Ureter (tissue), 1 donor: ENCODE results near the gene PPP3CA. TPM values are rescaled to one million over a fixed set of nuclear protein-coding genes. Genes with fewer than 3 reads are reported as not detected.
A peak's percentile ranks its signal among the peaks of the same experiment; 100 is the strongest.
"Not testable (repeated sequence)": the region's sequence is repeated elsewhere in the genome, so short reads cannot be mapped to it uniquely, and the experiment has no call there.

Experiments
- DNase-seq: peaks from one replicate; pipeline ENCODE4 v3.0.0-alpha.2; 2020; ENCODE audit warnings: low spot score
- total RNA-seq: library from RNA; stranded (reverse); gene quantifications from one replicate; pipeline ENCODE4 v1.2.4, GENCODE V29; 2023
- donor health status: DM: yes; HTN: yes; CAD: no.

PPP3CA gene
- total RNA-seq, 1 donor from 2014 or later = 36.2 TPM

- peak; percentile 58 for DNase-seq
Observed at GRCh38 chr4:101102114-101102742, 245.1 kb downstream of the PPP3CA start.

GRCh38 chr4:101101072-101101471 is 246.3 kb downstream of the PPP3CA start:
- no peak for DNase-seq

- DNase-seq = no peak
Observed at GRCh38 chr4:101098666-101099400, 248.5 kb downstream of the PPP3CA start.

- not testable (repeated sequence) for DNase-seq
Observed at GRCh38 chr4:101092609-101093008, 254.7 kb downstream of the PPP3CA start.

GRCh38 chr4:101089168-101089567 is 258.2 kb downstream of the PPP3CA start:
- no peak for DNase-seq

GRCh38 chr4:101086801-101087586 is 260.3 kb downstream of the PPP3CA start:
- no peak for DNase-seq

DNA sequence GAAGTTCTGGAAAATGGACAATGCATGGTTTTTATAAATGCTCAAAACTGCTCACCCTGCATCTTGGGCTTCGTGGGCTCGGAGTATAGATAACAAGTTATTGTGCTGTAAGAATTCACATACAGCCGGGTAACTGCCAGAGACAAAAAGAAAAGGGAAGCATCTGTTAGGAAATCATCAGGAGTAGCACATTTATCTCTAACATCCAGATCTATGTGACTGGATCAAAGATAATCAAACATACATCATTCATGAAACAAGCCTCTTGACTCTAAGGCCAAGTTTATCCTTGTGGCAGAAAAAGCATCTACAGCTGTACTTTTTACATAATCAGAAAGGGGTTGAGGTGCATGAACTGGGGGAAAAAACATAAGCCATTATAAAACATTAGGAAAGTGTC is 264.2 kb downstream of the PPP3CA start:
- DNase-seq = no peak

DNA sequence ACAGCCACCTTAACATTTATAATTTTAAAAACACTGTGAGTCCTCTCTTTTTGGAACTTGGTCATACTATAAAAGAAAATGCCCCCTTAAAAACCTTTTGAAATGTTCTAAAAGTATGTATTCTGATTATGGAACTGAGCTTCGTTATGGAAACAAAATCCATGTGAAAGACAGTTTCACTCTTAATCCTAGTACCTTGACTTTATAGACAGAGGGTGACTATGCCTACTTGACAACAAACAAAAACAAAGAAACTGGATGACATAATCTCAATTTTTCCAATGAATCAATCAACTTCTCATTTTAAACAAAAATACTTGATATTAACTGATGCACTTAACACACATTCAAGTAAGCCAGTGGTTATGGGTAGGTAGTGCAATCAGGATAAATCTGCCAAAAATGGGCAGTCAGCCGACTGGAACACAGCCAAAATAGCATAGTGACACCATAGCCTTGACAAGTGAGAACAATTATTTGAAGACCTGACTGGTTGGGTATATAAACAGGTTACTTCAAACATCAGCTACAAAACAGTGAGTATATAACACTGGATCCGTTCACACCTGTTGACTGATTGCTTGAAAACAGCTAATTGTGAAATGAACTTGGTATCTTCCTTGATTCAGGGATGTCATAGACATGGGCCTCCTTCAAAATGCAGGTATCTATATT is 265.5 kb downstream of the PPP3CA start:
- no peak for DNase-seq

DNA sequence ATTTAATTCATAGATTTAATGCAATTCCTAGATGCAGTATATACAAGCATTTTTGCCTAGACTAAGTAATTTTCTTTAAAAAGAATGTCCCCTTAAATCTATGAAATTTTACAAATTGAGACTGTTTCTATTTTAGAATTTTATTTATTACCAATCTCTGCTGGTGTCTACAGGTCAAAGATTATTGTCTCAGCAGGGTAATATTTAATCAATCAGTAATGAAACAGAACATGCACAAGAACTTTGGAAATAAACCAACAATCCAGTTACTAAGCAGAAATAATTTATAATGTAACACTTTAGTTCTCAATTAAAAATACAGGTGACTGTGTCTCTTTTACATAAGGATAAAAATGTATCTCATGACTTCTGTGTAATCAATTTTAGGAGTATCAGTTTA is 266.2 kb downstream of the PPP3CA start:
- no peak for DNase-seq

DNA sequence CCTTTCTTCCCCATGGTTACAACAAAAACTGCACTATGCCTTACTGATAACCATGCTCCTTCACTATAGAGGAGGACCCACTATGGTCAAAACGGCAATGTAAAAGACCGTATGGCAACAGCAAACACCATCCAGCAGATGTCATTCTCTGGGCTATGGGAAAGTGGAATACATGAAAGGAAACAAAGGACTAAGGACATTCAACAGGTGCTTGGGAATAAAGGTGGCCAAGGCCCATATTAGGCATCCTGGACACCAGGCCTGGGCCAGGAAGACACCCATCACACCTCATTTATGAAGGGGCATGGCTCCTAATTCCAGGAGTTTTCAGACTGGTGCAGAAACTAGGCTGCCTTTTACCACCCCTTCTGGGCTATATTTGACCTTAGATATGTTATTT is 268.4 kb downstream of the PPP3CA start:
- DNase-seq = no peak

DNA sequence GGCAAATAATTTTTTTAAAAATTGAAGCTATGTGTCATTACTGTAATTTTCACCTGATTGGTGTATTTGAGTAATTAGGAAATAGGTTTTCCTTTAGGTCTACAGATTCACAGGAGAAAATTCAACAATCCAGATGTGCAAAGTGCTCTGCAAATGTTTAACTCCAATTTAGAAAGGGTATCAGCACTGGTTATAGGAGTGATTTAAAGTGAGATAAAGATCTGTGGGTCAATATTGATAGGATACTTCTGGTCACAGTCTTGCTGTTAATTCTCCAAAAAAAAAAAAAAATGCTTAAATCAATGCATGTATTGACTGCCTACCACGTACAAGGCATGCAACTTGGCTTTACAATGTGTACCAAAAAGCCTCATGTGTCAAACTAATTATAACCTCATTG is 271.3 kb downstream of the PPP3CA start:
- no peak for DNase-seq

GRCh38 chr4:101075536-101075935 is 271.8 kb downstream of the PPP3CA start:
- DNase-seq = no peak

DNA sequence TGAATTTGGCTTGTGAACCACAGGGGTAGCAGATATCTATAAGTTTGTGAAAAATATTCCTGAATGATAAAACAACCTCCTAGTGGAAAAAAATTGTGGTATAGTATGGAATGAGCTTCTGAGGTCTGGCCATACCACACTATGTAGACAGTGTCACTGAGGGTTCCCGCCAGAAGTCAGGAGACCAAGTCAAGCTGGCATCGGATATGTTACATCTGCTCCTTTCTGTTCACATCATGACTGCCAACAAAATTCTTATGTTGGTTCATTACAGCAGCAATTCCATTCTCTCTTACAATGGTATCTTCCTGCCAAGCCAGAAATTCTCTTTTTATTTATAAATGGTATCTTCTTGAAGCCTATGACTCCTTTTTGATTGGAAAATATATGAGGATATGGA is 273.0 kb downstream of the PPP3CA start:
- DNase-seq = no peak

GRCh38 chr4:101071241-101071640 is 276.1 kb downstream of the PPP3CA start:
- DNase-seq = no peak

DNA sequence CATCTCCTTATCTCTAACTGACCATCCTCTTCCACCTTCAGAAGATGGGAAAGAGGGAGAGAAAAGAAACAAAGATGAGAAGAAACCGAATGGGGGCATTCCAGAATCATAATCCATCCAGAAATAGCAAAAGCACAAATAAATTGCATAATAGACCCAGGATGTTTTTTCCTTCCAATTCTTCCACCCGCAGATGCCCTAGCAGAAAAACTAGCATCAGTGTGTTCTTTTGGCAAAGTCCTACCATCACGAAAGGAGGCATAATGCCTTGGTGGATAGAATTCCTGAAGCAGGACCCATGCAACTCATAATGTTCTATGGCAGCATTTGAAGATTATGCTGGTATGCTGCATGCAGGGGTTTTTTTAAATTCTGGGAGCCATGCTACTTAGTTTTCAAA is 279.2 kb downstream of the PPP3CA start:
- no peak for DNase-seq

- DNase-seq = no peak
Observed at GRCh38 chr4:101067383-101067782, 279.9 kb downstream of the PPP3CA start.

DNA sequence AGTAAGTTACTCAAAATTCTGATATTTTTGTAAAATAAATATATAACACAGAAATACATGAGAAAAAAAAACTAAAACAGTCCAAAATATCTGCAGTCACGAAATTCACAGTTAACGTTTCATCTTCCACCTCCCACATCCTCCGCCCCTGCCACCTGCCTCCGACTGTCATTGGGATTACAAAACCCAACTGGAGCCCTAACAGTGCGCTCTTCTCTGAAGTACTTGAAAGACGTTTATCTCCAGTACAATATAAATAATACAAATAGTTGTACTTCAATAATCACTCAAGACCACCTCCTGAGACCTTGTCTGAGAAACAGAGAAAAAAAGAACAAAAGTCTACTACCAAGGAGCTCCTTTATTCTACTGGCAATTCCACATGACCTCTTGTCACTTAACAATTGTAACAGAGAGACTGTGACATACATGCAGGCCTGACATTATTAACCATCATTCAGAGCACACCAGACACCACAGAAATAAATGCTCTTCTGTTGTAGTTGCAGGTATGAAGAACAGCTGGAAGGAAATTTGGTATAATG is 280.6 kb downstream of the PPP3CA start:
- no peak for DNase-seq

DNA sequence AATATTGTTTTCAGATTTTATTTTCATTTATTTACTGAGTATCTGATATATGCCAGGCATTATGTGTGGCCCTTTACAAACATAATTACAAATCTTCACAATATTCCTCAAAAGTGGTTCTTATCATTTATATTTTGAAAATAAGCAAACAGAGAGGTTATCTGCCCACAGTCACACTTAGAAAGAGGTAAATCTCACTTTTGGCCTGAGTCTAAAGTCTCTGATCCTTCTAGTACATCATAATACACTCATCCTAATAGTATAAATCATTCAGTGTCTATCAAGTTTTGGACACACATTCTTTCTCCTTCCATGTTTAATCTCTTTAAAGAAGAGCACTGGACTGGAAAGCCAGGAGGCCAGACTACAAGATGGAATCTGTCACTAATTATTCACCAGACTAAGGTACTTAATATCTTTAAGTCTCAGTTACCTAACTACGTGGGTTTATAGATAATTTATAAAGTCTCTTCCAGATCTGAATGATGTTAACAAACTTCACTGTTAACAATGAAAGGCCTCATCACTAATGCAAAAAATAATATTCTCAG is 281.3 kb downstream of the PPP3CA start:
- no peak for DNase-seq

- DNase-seq = no peak
Observed at GRCh38 chr4:101065346-101065745, 282.0 kb downstream of the PPP3CA start.

DNA sequence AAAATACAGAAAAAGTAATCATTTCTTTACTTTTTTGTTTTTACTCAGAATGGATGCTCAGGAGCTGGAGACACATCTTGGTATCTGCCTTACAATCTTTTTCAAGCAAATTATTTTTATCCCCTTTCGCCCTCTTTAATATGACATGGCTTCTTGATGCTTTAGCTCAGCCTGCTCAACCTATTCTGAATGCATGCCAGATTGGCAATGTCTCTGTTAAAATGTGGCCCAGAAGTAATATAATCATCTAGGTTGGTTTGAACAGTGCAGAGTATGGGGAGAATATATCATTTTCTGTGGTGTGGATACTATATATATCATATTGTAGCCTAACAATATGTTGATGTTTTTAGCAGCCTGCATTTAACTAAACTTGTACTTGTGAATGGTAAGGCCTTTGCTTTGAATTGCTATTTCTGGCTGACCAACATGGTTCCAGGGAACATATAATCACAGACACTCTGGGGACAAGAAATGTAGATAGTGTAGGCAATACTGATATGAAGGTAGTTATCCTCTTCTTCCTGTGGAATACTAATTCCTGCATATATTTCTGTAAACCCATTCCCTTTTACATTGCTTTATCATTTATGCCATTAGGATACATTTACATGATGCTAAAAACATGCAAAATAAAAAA is 282.7 kb downstream of the PPP3CA start:
- no peak for DNase-seq

DNA sequence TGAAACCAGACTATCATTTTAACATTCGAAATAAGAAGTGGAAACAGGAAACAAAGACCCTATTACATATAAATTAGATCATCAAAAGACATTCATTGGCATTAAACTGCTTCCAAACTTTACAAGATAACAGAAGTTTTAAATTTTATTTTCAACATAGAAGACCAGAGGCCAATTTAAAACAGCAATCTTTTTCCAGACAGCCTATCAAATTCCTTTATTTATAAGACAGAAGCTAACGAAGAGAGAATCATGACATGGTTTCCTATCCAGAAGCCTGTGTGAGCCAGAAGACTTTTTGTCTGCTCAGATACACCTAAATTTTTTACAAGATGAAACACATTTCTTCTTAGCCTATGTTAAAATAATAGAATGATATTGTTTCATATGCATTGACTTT is 291.9 kb downstream of the PPP3CA start:
- DNase-seq = no peak
